ENCODE measurements around the gene XPOT.

The XPOT gene

DNA sequence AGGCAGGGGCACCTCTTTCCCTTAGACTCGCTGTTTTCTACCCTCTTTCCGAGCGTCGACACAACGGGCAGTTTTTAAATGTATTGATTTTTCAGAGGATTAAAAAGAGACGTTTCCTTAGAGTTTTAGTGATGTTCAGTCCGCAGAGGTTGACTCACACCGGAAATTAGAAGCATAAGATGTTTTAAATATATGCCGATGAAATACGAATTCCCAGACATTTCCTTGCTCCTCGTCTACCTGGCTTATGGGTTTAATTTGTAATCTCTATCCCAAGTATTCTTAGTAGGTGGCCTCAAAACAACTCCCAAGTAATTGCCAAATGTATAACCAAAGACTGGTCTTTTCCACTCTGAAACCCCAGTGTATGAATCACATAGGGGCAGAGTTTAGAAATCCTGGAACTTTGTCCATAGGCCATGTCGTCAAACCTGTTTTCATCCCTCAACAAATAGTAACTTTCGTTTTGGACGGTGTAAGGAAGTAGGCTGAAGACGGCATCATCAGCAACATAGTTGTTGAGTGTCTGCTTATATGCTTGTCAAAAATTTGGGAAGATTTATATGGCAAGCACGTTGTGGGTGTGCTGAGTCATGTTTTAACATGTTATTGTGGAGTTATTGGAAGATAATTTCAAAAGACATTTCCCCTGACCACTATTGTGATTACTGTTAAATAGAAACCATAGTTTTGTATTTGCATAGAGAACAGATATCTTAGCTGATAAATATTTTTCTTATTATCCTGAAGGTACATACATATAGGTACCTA, 48.6 kb downstream of the XPOT start:
- peak; percentile 18 for DNase-seq (ENCODE audit: low spot score)
- TF ChIP-seq, protein P1, sequence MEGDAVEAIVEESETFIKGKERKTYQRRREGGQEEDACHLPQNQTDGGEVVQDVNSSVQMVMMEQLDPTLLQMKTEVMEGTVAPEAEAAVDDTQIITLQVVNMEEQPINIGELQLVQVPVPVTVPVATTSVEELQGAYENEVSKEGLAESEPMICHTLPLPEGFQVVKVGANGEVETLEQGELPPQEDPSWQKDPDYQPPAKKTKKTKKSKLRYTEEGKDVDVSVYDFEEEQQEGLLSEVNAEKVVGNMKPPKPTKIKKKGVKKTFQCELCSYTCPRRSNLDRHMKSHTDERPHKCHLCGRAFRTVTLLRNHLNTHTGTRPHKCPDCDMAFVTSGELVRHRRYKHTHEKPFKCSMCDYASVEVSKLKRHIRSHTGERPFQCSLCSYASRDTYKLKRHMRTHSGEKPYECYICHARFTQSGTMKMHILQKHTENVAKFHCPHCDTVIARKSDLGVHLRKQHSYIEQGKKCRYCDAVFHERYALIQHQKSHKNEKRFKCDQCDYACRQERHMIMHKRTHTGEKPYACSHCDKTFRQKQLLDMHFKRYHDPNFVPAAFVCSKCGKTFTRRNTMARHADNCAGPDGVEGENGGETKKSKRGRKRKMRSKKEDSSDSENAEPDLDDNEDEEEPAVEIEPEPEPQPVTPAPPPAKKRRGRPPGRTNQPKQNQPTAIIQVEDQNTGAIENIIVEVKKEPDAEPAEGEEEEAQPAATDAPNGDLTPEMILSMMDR (IDR thresholded peaks at IDR 0.05; ENCODE audit: extremely low read depth, insufficient read depth, missing control alignments) = no peak
- in situ Hi-C loops (cut with MboI; ENCODE audit: low pct_unique_long_range_greater_than_20kb, low sequenced_read_pairs, unreplicated experiment) = no loop called here

- in situ Hi-C loops (cut with MboI; ENCODE audit: low pct_unique_long_range_greater_than_20kb, low sequenced_read_pairs, unreplicated experiment) = no loop called here
- TF ChIP-seq, protein P1 (IDR thresholded peaks at IDR 0.05; ENCODE audit: extremely low read depth, insufficient read depth, missing control alignments) = no peak
- no peak for DNase-seq (ENCODE audit: low spot score)
These were observed 51.3 kb downstream of the XPOT start for GRCh38 chr12:64455506-64455905.

- TF ChIP-seq, protein P1 (IDR thresholded peaks at IDR 0.05; ENCODE audit: extremely low read depth, insufficient read depth, missing control alignments) = no peak
- in situ Hi-C loops (cut with MboI; ENCODE audit: low pct_unique_long_range_greater_than_20kb, low sequenced_read_pairs, unreplicated experiment) = no loop called here
- DNase-seq (ENCODE audit: low spot score) = no peak
These were observed 51.9 kb downstream of the XPOT start for GRCh38 chr12:64456119-64456518.

DNA sequence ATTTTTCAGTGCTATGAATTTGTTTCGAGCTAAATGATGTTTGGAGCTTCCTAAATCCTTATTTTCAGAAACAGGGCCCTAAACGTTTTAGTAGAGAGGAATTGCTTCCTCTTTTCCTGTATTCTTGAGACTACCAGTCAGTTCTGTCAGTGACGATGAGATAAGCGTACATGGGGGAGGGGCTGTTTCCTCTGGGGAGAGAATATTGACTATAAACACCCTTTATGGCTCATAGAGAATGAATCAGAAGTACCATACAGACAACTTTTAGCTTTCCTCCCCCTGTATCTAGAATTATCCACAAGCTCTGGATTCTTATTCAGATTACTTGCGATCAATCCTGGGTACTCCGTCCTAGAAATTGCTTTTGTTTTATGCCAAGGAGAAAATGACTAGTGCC, 52.8 kb downstream of the XPOT start:
- TF ChIP-seq, protein P1 (IDR thresholded peaks at IDR 0.05; ENCODE audit: extremely low read depth, insufficient read depth, missing control alignments) = no peak
- DNase-seq (ENCODE audit: low spot score) = no peak
- in situ Hi-C loops (cut with MboI; ENCODE audit: low pct_unique_long_range_greater_than_20kb, low sequenced_read_pairs, unreplicated experiment) = no loop called here

GRCh38 chr12:64457466-64457865, 53.3 kb downstream of the XPOT start:
- in situ Hi-C loops (cut with MboI; ENCODE audit: low pct_unique_long_range_greater_than_20kb, low sequenced_read_pairs, unreplicated experiment) = no loop called here
- no peak for DNase-seq (ENCODE audit: low spot score)
- TF ChIP-seq, protein P1 (IDR thresholded peaks at IDR 0.05; ENCODE audit: extremely low read depth, insufficient read depth, missing control alignments) = no peak

- TF ChIP-seq, protein P1 (IDR thresholded peaks at IDR 0.05; ENCODE audit: extremely low read depth, insufficient read depth, missing control alignments) = no peak
- no peak for DNase-seq (ENCODE audit: low spot score)
- in situ Hi-C loops (cut with MboI; ENCODE audit: low pct_unique_long_range_greater_than_20kb, low sequenced_read_pairs, unreplicated experiment) = no loop called here
These were observed 53.7 kb downstream of the XPOT start for GRCh38 chr12:64457923-64458322.
